GM10847 (cell line): ENCODE data around the gene RPN2.

Experiments
- POLR2A ChIP-seq: IDR thresholded peaks from 2 replicates; pipeline ENCODE4 v1.6.1; 2011; ENCODE audit not compliant: insufficient read length; ENCODE audit errors: extremely low read depth

Gene RPN2

DNA sequence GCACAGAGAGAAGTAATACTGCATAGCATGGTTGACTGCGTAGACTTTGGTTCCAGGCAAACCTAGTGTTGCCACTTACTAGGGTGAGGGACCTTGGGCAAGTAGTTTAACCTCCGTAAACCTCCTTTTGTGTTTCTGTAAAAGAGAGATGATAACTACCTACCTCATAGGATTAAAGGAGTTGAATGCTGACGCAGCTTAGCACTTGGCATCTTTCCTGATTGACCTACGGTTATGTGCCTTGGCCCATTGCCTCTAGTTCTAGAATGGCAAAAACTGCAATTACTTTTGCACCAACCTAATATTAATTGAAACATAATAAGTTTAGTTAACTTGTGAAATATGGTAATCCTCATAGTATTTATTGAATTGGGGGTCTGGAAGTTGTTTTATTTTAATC, 63.4 kb downstream of the RPN2 start:
- no peak for TF ChIP-seq POLR2A

DNA sequence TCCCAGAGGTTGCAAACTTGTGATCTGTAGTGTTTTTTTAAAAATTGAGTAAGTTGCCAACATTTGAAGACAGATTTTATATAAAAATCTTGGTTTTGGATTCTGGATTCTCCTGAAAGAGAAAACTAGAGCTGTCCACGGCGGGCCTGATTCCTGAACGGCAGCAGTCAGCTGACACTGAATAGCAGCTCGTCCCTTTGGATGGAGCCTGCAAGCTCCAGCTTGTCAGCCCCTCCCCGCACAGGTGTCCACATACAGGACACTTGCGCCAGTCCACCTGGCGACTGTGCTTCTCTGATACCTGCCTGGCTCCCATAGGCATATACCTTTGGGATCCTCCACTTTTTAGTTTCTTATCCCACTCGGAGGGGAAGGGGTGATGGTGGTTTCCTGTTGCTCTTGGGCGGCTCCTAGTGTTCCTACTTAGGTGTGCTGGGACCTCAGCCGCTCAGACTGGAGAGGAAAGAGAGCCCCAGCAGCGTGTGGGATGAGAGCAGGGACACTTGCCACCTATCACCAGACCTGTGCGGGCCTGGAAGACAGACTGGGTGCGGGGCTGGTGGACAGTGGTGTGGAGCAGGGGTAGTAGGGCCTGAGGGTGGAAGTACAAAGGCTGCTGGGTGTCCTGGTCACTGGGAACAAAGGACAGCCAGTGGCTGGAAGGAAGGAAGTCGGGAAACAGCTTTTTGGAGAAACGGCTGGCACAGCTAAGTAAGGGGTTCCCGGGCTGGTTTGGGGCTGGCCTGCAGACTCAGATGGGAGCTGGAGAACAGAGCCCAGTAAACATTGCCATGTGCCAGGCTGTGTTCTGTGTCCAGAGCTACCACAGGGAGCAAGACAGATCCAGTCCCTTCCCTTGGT, 64.2 kb downstream of the RPN2 start:
- no peak for TF ChIP-seq POLR2A

DNA sequence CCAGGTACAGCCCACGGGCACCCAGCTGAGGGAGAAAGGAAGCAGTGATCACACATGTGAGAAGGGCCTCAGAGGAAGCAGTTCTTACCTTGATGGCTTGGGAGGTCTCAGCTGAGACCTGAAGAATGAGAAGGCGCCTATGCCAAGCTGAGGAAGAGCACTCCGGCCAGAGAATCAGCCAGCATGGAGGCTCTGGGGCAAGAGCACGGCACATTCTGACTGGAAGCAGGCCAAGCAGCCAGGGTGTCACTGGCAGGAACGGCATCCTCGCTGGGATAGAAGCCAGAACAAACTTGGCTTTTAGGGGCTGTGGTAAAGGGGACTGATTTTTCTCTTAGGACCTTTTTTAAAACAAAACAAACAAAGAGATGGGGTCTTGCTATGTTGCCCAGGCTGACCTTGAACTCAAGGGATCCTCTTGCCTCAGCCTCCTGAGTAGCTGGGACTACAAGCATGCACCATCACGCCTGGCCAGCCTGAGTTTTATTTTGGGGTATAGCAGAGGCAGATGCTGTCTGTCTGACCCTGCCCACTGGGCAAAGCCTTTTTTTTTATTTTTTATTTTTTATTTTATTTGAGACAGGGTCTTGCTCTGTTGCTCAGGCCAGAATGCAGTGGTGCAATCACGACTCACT, 64.9 kb downstream of the RPN2 start:
- no peak for TF ChIP-seq POLR2A

DNA sequence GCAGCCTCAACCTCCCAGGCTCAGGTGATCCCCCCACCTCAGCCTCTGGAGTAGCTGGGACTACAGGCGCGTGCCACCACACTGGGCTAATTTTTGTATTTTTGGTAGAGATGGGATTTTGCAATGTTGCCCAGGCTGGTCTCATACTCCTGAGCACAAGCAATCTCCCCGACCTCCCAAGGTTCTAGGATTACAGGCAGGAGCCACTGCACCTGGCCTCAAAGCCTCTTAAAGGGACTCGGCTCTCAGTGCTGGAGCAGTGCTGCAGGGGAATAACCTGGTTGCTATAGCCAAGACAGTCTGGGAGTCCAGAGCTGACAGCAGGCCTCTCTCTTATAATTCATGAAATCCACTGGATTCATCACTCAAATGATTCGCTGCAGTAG, 65.4 kb downstream of the RPN2 start:
- no peak for TF ChIP-seq POLR2A

DNA sequence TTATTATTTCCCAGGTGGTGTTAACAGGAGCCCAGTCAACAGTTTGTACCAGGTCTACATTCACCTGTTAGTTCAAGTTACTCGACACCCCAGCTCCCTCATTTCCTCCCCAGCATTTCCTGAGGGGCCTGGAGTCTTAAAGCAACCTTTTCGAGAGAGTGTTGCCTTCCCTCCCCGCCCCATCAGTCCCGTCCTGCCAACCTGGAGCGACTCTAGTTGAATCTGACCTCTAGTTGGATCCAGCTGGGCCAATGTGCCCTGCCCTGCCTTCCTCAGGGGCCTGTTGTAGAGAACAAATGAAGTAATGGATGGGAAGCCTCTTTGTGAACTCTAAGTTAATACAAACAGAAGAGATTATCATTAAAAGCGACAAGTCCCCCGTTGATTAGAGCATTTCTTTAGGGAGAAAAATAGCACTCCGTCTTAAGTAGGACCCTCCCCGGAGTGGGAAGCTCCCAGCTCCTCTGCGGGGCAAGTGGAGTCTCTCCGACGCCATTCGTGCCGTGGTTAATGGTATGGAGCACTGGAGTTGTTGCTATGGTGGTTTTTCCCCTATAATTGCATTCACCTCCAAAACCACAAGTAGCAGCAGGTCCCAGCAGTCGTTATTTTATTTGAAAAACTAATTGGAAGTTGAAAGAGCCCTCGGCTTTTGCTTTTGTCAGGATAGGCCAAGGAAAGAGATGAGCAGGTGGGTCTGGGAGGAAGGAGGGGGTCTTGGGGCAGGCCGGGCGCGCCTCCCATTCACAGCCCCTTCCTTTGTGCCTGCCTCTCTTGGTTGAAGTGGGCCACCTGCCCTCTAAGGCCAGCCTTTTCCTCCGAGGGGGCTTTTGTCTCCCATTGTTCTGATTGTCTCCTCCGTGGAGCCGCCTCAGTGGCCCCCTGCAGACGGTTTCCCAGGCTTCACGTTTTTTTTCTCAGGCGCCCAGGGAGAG, 66.4 kb downstream of the RPN2 start:
- TF ChIP-seq POLR2A, result no peak

DNA sequence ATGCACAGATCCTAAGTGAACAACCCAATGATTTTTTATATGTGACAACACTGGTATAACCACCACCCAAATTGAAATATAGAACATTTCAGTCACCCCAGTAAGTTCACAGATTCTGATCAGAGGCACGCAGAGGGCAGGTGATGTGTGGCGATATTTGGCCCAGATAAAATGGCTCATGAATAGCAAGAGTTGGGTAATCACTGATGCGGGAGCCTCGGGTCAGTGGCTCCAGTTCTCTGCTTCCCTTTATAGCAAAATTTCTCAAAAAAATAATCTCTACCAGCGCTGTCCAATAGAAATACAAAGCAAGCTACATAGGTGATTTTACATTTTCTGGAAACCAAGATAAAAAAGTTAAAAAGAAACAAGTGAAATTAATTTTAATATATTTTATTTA, 67.6 kb downstream of the RPN2 start:
- no peak for TF ChIP-seq POLR2A

DNA sequence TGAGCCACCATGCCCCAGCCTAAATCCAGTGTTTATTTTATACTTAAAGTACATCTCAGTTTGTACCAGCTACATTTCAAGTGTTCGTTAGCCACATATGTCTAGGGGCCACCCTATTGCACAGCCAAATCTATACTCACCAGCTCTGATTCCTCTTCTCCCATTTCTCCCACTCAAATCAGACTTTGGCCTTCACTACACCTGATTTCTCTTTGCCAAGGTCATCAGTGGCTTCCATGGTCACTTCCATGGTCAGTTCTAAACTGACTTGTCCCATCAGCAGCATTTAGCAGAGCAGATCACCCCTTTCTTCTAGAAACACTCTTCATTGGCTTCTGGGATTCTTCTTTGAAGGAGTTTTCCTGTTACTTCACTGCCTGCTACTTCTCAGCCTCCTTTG, 68.4 kb downstream of the RPN2 start:
- TF ChIP-seq POLR2A, result no peak

DNA sequence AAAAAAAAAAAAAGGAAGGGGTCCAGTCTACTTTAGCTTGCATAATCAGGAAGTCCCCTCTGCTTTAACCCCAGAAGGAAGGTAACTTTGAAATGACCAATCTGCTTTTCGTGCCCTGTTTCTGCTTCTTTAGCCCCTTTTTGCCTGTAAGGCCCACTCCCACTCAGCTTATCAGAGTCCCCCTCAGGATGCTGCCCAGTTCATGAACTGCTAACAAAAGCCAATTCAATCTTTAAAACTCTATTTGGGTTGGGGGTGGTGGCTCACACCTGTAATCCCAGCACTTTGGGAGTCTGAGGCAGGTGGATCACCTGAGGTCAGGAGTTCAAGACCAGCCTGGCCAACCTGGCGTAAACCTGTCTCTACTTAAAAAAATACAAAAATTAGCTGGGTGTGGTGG, 70.2 kb downstream of the RPN2 start:
- TF ChIP-seq POLR2A, result no peak

DNA sequence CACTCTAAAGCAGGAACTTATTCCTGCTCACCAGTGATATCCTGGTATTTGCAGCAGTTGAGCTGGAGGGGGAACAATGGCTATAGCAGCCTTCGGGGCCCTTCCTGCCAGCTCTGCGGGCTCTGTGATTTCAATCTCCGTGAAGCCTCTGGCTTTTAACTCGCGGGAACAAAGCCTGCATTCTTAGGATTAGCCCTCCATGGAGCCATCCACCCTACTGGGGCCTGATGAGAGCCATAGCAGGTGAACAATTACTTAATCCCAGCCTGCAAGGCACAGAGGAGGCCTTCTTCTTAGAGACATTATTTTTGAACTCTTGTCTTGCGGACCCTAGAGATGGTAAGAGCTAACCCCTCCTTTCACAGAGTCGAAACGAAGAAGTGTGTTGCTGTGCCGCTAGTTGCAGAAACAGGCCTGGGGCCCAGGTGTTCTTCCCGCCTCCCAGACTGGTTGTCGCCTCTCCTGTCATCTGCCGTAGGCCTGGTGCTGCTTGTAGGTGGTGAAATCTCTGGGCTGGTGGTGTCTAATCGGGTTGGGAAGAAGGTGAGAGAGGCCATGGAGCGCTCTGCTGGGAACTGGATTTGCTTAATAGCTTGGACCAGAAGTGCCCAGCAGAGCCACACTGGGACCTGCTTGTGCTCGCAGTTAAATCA, 72.8 kb downstream of the RPN2 start:
- TF ChIP-seq POLR2A, result no peak

DNA sequence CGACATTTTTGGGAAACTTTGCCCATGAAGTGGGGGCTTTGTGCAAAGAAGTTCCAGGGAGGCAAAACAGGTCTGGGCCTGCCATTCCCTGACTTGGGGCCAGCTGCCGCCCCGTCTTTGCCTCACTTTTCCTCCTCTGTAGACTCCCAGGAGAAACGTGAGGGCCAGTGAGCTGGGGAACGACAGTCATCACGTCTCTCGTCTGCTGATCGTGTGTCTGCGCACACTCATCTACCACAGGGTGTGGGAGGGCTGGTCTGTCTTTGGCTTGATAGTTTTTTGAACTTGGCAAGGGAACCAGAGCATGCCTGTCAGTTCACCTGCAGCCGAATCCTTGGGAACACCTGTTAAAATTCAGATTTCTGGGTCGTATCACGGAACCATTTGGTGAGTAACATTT, 74.0 kb downstream of the RPN2 start:
- no peak for TF ChIP-seq POLR2A

DNA sequence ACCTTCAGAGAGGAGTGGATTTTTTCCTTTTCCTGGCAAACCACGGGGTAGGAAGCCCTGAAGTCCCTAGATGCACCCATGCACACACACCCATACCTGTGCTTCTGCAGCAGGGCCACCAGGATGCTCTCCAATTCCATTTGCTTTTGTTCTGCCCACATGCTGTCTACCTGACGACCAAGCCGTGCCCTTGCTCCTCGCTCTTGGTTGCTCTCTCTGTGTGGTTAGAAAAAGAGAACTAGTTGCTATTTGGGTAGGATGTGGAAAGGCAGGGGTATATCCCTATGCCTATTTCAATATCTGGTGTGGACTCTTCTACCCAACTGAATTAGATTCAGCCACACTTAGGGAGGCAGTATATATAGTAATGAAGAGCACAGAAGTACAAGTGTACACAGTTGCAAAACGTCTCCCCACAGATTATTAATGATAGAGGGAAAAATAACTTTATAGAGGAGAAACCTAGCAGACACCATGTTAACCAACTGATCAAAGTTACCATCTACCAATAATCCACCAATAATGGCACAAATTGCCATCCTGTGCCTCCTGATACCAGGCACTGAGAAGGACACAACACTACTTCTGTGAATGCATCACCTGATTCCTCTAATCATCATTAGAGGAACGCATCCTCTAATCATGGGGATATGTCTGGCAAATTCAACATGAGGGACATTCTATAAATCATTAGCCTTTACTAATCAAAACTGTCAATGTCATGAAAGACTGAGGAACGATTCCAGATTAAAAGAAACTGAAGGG, 75.2 kb downstream of the RPN2 start:
- TF ChIP-seq POLR2A, result no peak

DNA sequence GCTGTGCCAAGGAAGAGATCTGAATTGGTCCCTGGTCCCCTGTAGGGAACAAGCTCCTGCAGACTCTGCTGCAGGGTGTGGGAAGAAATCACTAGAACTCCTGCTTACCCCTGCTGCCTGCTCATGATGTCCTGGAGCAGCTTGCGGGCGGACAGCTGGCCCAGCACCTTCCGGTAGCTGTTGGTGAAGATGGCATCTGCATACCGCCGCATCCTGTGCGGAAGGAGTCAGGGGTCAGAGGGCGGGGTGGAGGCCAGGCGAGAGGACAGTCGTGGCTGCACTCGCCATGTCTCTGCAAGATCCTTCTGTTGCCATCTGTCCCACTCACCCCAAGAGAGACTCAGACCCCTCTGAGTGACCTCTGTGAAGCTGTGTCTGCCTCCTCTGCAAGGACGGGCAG, 77.2 kb downstream of the RPN2 start:
- TF ChIP-seq POLR2A, result no peak

DNA sequence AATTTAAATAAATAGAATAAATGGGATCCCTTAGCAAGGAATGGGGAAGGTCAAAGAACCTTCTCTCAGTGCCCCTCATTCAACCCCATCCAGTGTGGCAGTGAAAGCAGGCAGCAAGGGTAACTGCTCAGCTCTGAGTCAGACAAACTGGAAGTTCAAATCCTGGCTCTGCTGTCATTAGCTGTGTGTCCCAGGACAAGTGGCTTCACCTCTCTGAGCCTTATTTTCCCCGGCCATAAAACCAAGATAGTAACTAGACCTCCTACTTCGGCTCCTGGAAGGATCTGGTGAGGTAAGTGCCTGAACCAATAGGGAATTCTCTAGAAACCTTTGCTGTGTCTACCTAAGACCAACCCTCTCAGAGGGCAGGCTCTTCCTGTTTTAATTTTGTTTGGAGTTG, 78.4 kb downstream of the RPN2 start:
- no peak for TF ChIP-seq POLR2A

DNA sequence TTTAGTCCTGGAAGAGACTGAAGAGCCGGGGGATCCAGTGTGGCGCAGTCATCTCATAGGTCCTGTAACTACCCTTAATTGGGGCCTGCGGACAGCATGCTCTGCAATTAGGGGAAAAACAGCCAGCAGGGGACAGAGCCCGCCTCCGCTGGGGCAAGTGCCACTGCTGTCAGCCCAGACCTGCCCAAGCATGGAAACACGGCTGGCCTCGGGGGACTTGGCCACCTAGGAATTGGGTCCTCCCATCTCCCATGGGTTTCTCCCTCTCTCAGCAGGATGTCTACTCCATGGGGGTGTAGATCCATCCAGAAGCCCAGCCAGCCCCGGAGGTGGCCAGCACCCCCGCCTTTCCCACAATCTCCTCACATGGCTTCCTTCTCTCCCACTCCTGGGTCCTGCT, 78.9 kb downstream of the RPN2 start:
- no peak for TF ChIP-seq POLR2A
